RWPE1 (cell line): ENCODE measurements around the gene KIRREL3.

ENCODE experiments used
- CTCF ChIA-PET: fragments of 350-600 bp; sonication (Branson Sonifier 250); formaldehyde crosslinking; extraction: SDS; loops from one replicate; lab custom pipeline; 2021; lab: Yijun Ruan, JAX
- POLR2A ChIA-PET: fragments of 400-600 bp; formaldehyde crosslinking; extraction: SDS; loops from one replicate; lab custom pipeline; 2020; ENCODE audit warnings: antibody characterized with exemption; ENCODE audit not compliant: low non-redundant PET; lab: Yijun Ruan, JAX
- DNase-seq: peaks from one replicate; pipeline ENCODE4 v3.0.0; 2012; ENCODE audit warnings: low spot score
- H3K27ac ChIP-seq: fragments of 450-650 bp; 2 replicates; pipeline ENCODE4 v1.5.1; 2017
- CTCF ChIP-seq: fragments of 450-650 bp; conservative IDR thresholded peaks from 2 replicates; pipeline ENCODE4 v1.5.1; 2017; ENCODE audit warnings: low read depth, mild to moderate bottlenecking

KIRREL3 gene

GRCh38 chr11:126408901-126409619, 591.5 kb downstream of the KIRREL3 start:
- CTCF ChIA-PET, result no interaction called here
- no peak for TF ChIP-seq CTCF
- no peak for DNase-seq
- peak overlapping the region; percentile 36 for H3K27ac ChIP-seq
- POLR2A ChIA-PET, result no interaction called here

GRCh38 chr11:126408496-126408895, 592.1 kb downstream of the KIRREL3 start:
- no peak for TF ChIP-seq CTCF
- ChIA-PET POLR2A (no interaction called here), CTCF (no interaction called here)
- DNase-seq, result no peak
- peak overlapping the region; percentile 36 for H3K27ac ChIP-seq

- no peak for TF ChIP-seq CTCF
- DNase-seq, result no peak
- CTCF ChIA-PET, result no interaction called here
- H3K27ac ChIP-seq, result peak overlapping the region; percentile 89
- POLR2A ChIA-PET, result no interaction called here
Observed at GRCh38 chr11:126407682-126408288, 592.8 kb downstream of the KIRREL3 start.

GRCh38 chr11:126407101-126407521, 593.5 kb downstream of the KIRREL3 start:
- ChIA-PET POLR2A (no interaction called here), CTCF (no interaction called here)
- no peak for DNase-seq
- TF ChIP-seq CTCF, result no peak
- peak overlapping the region; percentile 89 for H3K27ac ChIP-seq

- no peak for TF ChIP-seq CTCF
- H3K27ac ChIP-seq, result peak overlapping the region; percentile 89
- DNase-seq, result no peak
- ChIA-PET CTCF (no interaction called here), POLR2A (interaction anchor here (1.0 kb wide), 1 partner anchor 52 kb away, joined by 3 read pairs; no protein-coding TSS in a partner anchor)
Observed at GRCh38 chr11:126406368-126406767, 594.2 kb downstream of the KIRREL3 start.

- peak; percentile 64 for DNase-seq
- ChIA-PET POLR2A (interaction anchor here (1.0 kb wide), 1 partner anchor 52 kb away, joined by 3 read pairs; no protein-coding TSS in a partner anchor), CTCF (interaction anchor here (0.7 kb wide), 1 partner anchor 1107 kb away, joined by 4 read pairs; no protein-coding TSS in a partner anchor)
- TF ChIP-seq CTCF, result no peak
- H3K27ac ChIP-seq, result peak overlapping the region; percentile 89
Observed at GRCh38 chr11:126405906-126406305, 594.7 kb downstream of the KIRREL3 start.
